SW480 (cell line): ENCODE measurements around the gene FXYD5.
A peak's percentile ranks its signal among the peaks of the same experiment; 100 is the strongest.
"Not testable (repeated sequence)": the region's sequence is repeated elsewhere in the genome, so short reads cannot be mapped to it uniquely, and the experiment has no call there.

Experiments used
- DNase-seq: peaks from one replicate; pipeline ENCODE4 v3.0.0-alpha.2; 2016; ENCODE audit warnings: low spot score

Gene FXYD5

GRCh38 chr19:35181387-35181786 is 26.9 kb downstream of the FXYD5 start:
- DNase-seq: no peak

GRCh38 chr19:35184267-35184666 is 29.7 kb downstream of the FXYD5 start:
- no peak for DNase-seq

DNA sequence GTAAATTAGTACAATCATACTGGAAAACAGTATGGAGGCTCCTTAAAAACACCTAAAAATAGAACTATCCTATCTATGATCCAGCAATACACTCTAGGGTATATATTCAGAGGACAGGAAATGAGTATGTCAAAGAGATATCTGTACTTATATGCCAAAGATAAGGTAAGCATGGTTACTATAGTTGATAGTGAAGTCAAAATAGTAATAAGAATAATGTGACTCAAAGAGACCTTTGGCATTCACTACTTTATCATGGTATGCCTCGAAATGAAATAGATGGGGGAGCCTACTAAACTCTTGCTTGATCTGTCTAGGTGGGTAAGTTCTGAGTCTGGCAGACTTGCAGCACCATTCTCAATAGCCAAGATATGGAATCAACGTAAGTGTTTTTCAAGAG is 30.3 kb downstream of the FXYD5 start:
- DNase-seq: no peak

DNA sequence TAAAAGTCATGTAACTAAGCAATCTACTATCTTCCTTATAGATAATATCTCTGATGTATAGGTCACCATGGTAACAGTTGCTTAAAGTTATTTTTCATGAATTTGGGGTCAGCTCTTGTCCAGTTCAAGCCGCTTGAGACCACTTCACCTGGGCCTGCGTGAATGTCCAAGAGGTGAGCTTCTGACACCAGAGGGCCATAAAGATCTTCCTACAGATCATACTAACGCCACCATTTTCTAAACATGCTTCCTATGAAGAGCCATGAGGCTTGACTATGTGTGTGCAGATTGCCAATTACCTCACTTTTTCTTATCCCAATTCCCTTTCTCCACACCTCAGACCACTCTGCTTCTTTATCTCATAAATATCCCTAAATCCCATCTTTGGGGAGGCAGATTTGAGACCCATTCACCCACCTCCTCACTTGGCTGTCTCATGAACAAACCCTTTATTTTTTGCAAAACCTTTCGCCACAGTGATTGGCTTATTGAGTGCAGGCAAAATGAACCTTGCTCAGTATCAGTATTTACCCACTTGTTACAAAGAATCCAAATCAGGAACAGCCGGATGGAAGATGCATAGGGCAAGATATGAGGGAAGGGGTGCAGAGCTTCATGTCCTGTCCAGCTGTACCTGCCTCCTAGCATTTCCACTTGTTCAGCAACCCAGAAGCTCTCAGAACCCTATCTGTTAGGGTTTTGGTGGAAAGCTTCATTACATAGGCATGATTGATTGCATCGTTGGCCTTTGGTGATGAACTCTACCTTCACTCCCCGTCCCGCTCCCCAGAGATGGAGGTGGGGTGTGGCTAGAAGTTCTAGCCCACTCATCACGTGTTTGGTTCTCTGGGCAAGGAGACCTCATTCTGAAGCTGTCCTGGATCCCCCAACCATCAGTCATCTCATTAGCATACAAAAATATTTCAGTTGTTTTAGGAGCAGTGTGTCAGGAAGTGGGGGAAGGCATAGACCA is 39.8 kb downstream of the FXYD5 start:
- no peak for DNase-seq

DNA sequence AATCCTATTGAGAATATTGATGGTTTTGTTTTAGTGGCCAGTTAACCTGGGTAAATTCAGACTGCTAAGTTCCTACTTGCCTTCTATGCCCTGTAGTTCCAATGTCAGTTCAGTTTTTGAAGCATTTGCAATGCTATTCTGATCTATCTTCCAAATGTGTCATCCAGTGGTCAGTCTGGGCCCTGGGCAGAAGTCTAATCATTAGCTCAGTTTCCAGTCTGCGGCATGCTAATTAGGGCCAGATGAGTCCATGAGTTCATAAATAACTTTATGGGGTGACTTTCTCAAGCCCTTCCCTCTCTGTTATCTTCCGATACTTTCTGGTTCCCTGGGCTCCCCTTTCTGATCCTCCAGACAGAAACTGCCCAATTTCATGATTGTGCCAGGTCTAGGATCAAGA is 41.3 kb downstream of the FXYD5 start:
- DNase-seq: no peak

DNA sequence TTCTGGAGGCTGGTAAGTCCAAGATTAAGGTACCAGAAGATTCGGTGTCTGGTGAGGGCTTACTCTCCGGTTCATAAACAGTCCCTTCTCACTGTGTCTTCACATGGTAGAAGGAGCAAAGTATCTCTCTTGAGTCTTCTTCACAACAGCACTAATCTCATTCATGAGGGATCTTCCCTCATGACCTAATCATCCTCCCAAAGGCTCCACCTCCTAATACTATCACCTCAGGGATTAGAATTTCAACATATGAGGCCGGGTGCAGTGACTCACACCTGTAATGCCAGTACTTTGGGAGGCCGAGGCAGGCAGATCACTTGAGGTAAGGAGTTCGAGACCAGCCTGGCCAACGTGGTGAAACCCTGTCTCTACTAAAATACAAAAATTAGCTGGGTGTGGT is 42.3 kb downstream of the FXYD5 start:
- not testable (repeated sequence) for DNase-seq

- DNase-seq: no peak
These were observed 44.9 kb downstream of the FXYD5 start for GRCh38 chr19:35199481-35199880.

GRCh38 chr19:35202722-35203688 is 48.5 kb downstream of the FXYD5 start:
- DNase-seq: no peak

- DNase-seq: no peak
These were observed 50.5 kb downstream of the FXYD5 start for GRCh38 chr19:35204799-35205732.

GRCh38 chr19:35205733-35206323 is 51.3 kb downstream of the FXYD5 start:
- no peak for DNase-seq

DNA sequence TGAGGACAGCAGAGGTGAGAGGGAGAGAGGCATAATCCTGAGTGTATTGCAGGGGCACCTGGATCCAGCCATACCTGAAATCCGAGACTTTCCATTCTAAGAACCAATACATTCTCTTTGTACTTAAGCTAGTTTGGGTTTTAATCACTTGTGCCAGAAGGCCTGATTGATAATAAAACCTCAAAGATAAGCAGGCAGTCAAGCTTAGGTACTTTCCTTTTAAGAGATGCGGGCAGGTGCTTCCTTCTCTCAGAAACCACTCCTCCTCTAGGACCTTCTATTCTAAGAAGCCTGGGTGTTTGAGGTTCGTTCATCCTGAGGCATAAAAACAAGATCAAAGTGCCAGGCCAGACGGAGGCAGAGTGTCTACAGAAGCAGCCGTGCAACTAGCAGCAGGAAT is 51.8 kb downstream of the FXYD5 start:
- no peak for DNase-seq

GRCh38 chr19:35206855-35207254 is 52.3 kb downstream of the FXYD5 start:
- no peak for DNase-seq

GRCh38 chr19:35207391-35207871 is 52.9 kb downstream of the FXYD5 start:
- DNase-seq: no peak

- DNase-seq: no peak
These were observed 53.6 kb downstream of the FXYD5 start for GRCh38 chr19:35208121-35208520.

DNA sequence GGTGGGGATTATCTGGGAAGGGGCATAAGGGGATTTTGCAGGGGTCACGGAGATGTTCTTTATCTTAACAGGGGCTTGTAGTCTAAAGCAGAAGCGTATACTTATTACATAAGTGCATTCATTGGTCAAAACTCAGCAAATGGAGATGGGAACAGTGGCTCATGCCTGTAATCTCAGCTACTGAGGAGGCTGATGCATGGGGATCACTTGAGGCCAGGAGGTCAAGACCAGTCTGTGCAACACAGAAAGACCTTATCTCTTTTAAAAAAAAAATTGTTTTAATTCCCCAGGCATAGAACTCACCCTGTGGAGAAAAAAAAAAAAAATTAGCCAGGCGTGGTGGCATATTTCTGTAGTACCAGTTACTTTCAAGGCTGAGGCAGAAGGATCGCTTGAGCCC is 55.1 kb downstream of the FXYD5 start:
- no peak for DNase-seq

DNA sequence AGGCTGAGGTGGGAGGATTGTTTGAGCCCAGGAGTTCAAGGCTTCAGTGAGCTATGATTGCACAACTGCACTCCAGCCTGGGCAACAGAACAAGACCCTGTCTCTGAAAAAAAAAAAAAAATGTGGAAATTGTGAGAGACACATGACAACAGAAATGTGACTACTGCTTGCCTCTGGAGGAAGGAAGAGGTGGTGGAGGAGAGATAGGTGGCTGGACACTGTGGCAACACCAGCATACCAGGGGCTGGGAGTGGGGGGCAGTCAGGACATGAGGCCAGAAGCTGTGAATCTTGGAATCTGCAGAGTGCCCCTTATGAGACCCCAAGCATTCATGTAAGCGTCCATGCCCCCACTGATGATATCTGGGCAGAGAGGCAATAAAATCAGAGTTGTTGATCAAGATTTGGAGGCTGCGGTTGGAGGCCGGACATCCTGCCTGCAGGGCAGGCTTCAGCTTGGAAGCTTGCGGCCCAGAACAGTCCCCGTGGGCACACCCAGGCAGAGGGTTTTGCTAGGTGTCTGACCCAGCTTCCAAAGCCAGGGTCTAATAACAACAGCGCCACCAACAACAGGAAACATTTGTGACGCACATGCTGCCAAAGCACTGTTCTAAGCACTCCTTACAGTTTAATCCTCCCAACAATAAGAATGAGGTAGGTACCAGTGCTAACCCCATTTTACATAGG is 57.2 kb downstream of the FXYD5 start:
- DNase-seq: no peak

DNA sequence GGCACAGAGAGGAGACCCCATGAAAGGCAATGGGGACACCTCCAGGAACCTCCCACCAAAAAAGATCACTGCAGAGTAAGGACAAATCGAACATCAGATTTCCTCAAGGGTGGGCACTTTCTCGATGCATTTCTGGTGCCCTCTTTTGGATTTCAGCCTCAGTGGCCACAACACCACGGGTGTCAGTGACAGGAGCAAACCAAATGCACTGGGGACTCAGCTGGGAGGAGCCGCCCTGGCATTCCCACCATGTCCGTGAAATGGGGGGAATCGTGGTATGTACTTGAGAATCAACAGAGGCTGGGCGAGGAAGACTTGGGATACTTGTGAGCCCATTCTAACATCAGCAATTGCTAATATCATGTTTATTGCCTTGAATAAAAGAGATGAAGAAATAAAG is 57.7 kb downstream of the FXYD5 start:
- DNase-seq: no peak

GRCh38 chr19:35213663-35214632 is 59.4 kb downstream of the FXYD5 start:
- peak; percentile 93 for DNase-seq

DNA sequence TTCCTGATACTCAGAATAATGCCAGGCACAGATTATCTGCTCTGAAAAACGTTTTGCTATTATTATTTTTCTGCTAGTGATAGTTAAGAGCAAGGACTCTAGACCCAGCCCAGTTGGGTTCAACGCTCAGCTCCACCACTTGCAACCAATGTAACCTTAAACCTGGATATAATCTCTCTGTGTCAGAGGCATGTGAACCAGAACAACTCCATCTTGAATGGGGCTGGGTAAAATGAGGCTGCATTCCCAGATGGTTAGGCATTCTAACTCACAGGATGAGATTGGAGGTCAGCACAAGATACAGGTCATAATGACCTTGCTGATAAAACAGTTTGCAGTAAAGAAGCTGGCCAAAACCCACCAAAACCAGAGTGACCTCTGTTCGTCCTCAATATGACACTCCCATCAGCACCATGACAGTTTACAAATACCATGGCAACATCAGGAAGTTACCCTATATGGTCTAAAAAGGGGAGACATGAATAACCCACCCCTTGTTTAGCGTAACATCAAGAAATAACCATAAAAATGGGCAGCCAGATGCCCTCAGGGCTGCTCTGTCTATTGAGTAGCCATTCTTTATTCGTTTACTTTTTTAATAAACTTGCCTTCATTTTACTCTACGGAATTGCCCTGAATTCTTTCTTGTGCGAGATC is 60.4 kb downstream of the FXYD5 start:
- DNase-seq: no peak
